SW480 (cell line): ENCODE results near the gene SHC2.
"Not testable (repeated sequence)": the region's sequence is repeated elsewhere in the genome, so short reads cannot be mapped to it uniquely, and the experiment has no call there.

Source experiments
- DNase-seq: peaks from one replicate; pipeline ENCODE4 v3.0.0-alpha.2; 2016; ENCODE audit warnings: low spot score

SHC2 gene

DNA sequence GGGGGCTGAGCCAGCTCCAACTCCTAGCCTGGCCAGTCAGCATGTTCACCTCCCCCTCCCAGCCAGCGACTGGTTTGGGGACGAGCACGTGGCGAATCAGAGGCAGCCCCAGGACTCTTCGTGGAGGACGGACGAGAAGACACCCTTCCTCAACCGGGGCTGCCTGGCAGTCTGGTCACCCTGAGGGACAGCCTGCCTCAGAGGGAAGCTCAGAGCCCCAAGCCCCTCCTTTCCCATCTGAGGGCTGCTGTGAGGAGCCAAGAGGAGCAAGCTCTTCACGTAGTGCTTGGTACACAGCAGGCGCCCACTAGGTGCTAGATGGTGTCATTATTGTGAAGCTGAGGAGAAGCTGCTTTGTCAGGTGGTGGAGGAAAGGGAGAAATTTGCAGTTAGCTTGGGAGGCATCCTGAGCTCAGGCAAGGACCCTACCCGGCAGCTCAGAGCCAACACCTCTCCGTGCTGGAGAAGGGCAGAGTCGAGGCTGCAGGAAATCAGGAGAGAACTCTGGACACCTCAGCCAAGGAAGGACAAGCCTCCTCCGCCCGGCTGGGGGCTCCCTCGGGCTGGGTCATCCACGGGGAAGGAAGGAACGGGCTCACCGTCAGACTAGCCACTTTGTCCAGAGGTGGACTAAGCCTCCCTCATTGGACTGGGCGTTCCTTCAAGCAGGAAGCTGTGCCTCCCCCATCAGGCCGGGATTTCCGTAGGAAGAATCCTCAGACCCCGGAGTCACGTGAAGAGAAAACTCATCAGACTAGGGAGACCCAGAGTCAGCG, 37.0 kb downstream of the SHC2 start:
- DNase-seq = no peak

DNA sequence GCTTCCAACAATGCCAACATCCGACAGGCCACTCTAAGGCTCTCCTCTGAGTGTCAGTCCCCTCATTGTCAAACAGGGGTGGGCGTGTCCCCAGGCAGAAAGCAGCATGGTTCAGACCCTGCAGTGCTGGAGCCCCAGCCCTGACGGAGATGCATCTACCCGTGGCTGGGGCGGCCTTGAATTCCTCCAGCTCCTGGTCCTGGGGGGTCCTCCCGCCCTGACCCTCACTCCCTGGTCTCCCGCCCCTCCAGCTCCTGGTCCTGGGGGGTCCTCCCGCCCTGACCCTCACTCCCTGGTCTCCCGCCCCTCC, 38.0 kb downstream of the SHC2 start:
- not testable (repeated sequence) for DNase-seq

DNA sequence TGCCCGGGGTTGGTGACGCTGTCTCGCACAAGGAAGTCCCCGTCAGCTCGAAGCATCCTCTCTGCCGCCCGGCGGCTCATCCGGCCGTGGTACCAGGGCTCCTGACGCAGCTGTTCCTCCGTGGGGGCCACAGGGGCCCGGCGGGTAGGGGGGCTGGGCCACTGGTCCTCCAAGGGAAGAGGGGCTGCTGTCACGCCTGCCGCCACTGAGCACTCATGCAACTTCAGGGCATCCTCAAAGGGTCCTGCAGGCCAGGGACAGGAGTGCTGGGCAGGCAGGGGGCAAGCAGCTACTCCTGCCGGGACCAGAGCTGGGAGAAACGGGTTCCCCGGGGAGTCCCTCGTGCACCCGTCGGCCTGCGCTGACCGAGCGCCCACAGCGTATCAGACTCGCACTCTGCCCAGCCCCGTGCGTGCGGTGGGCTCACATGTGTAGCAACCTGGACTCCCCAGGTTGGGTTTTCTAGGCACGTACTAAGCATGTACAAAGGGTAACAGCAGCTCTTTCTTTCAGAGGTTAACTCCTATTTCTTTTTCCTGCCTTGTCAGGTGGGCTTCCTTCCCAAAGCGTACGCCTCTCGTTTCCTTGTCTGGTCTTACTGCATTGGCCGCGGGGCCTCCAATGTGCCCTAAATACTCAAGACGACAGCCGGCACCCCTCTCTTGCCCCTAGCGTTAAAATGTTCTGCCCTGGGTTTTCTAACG, 38.5 kb downstream of the SHC2 start:
- DNase-seq = no peak

DNA sequence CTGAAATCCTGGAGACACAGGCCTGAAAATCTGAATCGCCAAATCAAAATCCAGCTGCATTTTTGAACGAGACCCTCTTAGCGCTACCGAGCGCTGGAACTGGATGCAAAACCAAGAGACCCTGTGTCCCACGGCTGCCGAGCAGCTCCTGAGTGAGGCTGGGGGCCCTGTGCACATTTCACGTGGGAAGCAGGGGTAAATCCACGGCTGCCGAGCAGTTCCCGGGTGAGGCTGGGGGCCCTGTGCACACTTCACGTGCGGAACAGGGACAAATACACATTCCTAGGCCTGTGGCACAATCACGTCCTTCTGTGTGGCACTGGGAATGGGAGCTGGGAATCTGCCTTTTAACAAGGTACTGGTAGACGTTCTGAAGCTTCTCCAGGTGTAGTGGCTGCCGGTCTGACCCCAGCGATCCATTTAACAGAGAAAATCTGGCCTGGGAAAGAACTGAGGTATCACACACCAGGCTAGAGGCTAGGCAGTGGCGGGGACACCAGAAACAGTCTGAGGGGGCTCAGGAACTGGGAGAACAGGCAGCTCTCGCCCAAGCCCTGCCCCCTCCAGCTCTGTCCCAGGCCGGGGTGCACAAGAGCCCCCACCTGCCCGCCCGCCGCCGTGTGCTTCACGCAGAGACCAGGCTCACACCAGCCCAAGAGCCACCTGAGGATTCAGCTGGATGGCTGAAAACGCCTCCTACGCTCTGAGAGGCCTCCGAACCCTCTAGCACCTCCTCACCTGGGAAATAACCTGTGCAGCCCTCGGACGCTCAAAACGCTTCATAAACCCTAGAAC, 40.9 kb downstream of the SHC2 start:
- DNase-seq = no peak

DNA sequence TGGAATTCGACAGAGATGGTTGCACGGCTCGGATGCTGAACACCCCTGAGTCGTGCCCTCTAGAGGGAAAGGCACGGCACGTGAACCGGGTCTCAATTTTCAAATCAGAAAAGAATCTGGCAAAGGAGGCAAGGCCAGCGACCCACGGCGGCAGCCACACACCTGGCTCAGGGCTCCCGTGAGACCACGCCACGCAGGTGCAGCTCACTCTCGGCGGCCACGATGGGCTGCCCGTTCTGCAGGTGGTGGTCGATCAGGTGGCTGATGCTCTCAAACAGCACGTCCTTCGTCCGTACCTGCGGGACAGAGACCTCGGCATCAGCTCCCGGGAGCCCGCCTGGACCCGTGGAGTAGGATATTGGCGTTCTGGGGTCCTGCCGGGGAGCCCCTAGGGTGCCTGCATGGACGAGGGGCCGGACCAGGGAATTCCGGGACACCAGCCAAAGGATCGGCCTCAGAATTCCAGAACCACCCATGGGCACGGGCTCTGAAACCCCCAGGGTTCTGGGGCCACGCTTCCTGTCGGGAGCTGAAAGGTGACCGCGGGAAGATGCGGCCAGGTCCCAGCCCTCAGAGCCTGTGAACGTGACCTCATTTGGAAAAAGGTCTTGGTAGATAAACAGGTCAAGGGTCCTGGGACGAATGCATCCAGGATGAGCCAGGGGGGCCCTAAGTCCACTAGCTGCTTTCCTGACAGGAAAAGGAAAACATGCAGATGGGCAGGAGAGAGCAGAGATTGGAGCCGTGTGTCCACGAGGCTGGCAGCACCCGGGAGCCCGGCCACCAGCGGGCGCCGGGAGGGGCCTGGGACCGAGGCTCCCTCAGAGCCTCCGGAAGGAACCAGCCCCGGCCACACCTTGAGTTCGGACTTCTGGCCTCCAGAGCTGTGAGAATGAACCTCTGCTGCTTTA, 41.8 kb downstream of the SHC2 start:
- no peak for DNase-seq

DNA sequence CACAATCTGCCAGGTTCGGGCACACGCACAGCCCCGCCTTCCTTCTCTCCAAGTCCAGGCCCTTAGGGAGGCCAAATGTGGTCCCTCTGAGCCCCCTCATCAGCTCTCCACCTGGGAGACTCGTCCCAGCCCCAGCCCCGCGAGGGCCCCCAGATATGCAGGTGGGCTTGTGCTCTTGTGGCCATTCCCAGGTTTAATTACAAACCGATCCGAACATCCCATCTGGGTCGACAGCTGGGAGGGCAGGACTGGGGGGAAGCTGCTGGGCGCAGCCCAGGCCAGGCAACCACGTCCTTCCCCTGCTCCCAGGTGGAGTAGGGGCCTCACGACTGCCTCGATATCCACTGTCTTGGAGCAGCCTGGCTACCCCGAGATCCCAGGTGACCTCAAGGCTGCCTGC, 44.4 kb downstream of the SHC2 start:
- DNase-seq = no peak

DNA sequence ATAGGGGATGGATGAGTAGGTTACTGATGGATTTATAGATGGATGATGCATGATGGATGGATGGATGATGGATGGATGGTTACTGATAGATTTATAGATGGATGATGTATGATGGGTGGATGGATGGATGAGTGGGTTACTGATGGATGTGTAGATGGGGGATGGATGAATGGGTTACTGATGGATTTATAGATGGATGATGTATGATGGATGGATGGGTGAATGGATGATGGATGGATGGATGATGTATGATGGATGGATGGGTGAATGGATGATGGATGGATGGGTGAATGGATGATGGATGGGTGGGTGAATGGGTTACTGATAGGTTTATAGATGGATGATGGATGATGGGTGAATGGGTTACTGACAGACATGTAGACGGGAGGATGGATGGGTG, 45.5 kb downstream of the SHC2 start:
- no peak for DNase-seq

DNA sequence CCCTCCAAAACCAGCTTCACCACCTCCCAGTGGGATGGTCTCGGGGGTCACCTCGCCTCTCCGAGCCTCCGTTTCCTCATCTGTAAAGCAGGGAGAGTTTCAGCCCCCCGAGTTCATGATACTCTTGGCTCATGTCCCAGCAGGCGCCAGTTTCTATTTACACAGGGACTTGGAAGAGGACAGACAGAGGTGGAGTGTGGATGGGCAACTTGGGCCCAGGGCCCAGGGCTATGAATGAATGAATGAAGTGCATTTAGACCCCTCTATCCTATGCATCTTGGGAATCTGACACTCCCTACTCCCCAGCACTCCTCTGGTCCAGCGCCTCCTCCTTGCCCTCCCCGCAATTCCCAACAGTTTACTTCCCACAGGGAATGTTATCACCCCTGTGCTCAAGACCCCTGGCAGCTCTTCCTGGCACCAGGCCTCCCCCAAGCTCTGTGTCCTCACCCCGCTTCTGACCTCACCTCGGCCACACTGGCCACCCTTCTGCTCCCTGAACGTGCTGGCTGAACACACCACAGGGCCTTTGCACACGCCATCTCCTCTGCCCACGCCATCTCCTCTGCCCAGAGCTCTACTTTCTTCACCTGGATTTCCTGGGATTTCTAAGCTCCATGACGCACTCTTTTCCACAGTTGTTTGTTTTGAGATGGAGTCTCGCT, 46.9 kb downstream of the SHC2 start:
- no peak for DNase-seq

DNA sequence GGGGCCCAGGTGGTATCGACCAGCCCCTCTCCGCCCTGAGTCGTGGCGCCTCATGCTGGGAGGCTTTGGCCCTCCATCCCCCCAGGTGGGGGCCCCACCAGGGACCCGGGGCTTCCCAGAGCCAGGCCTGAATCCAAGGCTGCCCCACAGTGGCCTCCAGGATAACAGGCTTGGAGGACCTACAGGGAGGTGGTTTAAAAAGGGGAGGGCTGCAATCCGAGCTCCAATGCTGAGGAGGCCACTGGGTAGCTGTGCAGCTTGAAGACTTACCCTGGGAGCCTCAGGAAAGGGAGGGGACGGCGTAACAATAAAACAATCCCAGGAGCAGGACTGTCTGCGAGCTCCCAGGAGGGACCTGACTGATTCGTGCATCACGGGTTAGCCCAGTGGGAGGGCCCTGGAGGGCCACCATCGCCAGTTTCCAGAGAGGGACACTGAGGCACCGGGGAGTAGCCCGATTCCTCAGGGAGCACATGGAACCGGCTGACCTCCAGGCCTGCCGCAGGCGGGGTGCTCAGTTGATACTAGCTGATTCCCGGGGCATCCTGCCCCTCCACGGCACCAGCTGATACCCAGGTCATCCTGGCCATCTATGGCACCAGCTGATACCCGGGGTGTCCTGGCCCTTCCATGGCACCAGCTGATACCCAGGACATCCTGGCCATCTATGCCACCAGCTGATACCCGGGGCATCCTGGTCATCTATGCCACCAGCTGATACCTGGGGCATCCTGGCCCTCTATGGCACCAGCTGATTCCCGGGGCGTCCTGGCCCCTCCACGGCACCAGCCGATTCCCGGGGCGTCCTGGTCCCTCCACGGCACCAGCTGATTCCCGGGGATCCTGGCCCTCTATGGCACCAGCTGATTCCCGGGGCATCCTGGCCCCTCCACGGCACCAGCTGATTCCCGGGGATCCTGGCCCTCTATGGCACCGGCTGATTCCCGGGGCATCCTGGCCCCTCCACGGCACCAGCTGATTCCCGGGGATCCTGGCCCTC, 48.2 kb downstream of the SHC2 start:
- no peak for DNase-seq

DNA sequence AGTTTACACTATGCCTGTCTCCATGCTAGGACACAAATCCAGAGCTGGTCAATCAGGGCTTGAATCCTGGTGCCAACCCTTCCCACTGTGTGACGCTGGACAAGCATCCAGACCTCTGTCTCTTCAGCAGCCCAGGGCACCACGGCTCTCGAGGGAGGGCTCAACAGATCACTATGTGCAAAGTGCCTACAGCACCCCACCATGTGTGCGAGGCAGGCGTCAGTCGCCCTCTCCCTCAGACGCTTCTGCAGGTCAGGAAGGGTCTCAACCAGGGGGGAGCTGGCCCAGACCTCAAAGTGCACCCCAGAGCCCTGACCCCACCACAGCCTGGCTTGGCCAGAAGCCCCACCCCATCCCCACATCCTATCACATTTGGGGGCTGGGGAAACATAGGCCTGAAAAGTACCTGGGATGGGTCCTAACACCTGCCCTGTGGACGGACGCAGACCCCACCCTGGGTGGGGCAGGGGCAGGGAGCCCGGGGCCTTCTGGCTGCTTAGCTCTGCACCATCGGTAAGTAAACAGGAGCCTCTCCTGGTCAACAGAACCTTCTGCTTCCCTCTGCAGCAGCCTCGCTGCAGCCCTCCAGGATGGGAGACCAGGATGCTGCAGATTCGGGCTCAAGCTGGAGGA, 49.0 kb downstream of the SHC2 start:
- DNase-seq = no peak

DNA sequence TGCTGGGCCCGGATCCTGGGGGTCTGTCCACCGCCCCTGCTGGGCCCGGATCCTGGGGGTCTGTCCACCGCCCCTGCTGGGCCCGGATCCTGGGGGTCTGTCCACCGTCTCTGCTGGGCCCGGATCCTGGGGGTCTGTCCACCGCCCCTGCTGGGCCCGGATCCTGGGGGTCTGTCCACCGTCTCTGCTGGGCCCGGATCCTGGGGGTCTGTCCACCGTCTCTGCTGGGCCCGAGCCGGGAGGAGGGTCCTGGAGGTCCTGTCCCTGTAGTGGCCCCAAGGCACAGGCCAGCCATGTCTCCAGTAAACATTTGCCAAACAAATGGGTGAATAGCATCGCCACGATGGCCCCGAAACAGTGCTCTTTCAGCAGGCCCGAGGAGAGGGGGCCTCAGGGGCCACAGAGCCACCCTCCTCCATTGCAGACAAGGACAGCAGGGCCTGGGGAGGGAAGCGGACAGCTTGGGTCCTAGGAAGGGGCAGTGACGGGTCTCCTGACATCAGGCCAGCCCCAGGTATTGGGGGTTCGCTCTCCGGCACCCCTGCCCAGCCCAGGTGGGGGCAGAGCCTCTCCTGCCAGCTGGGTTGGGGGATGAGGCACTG, 49.6 kb downstream of the SHC2 start:
- not testable (repeated sequence) for DNase-seq

DNA sequence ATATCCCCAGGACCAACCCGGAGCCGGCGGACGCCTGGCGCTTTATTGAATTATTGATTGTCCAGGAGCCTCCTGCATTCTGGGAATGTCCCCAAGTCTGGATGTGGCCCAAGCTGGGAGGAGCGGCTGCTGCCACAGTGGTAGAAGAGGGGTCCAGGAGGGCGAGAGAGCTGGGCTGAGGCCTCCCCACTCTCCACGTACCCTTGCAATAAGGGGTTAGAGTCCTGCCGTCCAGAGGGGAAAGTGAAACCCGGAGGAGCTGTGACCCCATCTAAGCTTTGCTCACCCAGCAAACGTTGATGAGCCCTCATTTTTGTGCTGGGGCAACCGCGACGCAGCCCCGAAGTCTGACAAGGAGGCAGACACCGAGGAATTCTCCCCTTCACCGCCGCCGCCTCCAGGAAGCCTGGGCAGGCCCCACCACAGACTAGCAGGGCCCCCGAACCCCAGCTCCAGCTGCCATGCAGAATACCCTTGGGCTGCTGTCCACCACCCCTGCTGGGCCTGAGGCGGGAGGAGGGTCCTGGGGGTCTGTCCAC, 50.5 kb downstream of the SHC2 start:
- no peak for DNase-seq

DNA sequence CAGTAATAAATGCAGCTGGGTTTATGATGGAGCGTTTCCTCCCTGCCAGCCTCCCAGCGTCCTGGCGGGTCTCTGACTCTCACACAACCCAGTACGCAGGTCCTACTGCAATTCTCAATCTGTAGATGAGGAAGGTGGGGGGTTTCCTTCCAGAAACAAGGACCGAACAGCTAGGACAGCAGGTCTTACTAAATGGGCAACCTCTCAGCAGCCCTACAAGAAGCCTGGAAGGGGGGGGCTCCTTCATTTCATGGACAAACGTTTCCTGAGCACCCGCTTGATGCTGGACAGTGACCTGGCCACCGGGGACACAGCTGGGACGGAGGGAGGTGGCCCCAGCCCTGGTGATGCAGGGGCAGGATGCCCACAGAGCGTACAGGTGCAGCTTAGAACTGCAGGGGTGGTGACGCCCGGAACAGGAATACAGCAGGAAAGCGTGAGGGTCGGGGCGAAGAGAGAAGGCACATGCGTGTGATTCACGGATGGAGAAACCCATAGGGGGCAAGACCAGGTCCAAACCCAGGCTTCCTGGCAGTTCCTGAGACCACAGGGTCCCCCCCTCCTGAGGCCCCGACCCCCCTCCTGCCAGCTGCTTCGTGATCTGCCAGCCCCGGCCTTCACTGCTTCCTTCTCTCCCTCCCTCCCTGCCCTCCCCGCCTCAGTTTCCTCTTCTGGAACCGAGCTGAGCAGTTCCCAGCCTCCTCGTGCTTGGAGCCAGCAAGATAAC, 51.2 kb downstream of the SHC2 start:
- no peak for DNase-seq

DNA sequence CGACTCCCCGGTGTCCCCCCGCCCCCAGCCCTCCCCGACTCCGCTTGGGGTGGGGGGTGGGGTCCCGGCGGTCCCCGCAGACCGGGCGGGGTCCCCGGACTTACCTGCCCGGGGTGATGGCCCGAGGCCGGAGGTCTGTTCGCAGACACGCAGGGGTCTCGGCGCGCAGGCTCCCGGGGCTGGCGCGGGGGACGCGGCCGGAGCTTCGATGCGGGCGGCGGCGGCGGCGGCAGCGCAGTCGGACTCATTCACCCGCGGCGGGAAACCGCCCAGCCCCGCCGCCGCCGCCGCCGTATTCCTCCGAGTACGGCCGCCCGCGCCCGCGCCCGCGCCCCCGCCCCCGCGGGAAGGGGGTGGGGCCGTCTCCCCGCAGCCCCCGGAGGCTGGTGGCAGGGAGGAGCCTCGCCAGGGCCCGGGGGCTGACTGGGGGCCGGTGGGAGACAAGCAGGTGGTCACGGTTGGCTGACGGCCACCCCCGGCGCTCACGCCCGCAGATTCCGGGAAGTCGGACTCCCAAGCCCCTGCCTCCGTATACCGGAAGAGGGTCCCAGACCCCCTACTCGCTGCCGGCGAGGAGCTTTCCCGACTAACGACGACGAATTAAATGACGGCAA, 51.8 kb downstream of the SHC2 start, which contains the start of gene C2CD4C:
TSS of gene C2CD4C (minus strand) at position 246 of the 614 bp plus-strand sequence. CDS start 786 bp downstream, outside the sequence.
- DNase-seq = no peak

DNA sequence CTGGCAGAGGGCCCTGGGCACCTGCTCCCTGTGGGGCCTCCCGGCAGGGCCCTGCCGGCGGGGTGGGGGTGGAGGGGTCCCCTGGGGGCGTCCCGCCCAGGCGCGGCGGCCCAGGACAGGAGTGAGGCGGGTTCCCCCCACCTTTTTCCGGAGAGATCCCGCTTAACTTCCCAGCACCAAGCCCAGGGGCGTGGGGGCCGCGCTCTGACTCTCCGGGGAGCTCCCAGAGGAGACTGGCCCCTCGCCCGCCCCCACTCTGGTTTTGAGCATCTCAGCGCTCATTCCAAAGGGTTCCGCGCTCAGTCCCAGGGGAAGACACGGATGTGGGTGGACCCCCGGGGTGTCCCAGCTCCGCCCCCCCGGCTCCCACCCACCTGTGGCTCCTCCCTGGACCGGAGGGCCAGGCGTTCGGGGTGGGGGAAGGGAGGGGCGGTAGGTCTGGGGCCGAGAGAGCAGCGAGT, 52.4 kb downstream of the SHC2 start:
- no peak for DNase-seq

DNA sequence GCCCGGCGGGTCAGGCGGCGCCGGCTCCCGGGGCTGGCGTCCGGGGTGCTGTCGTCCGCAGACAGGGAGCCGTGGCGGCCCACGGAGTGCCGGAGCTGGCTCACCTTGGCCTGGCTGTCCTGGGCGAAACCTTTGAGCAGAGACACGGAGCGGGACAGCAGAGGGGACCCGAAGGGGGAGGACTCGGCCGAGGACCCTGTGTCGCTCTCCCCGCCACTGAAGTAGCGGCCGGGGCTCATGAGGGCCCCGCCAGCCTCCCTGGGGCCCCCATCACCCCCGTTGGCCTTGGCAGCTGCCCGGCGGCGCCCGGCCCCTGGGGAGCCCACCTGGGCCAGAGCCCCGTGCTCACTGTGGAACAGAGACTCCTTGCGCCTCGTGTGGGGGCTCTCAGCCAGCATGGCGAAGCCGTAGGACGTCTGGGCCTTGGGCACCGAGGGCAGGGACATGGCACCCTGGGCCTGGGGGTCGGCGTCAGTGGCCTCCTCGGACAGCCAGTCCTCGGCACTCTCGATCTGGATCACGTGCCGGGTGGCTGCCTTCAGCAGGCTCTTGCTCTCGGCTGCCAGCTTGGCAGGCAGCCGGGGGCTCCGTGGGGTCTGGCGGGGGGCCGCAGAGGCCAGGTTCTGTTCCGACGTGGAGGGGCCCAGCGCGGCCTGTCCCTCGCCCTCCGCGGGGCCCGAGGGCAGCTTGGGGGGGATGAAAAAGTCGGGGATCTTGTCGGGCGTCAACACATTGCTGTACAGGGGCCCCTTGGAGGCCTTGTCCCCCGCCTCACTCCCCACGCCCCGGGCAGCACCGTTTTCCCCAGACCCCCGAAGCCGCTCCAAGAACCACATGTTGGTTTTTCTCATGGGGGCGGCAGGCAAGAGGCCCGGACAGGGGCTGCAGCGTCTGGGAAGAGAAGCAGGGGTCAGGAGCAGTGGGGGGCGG, 53.1 kb downstream of the SHC2 start:
- DNase-seq = no peak
